HepG2 (cell line): Measurements from ENCODE around the gene ZNF655. TPM values are rescaled to one million over a fixed set of nuclear protein-coding genes. Genes with fewer than 3 reads are reported as not detected.

Source experiments
- HNRNPLL ChIP-seq: fragments of 200-400 bp; formaldehyde crosslinking; IDR thresholded peaks from 2 replicates; pipeline ENCODE4 v1.6.1; 2017; ENCODE audit warnings: mild to moderate bottlenecking, low read depth, low read length; ENCODE audit not compliant: poor library complexity, severe bottlenecking
- KDM5B ChIP-seq: sonication (generic); formaldehyde crosslinking; IDR thresholded peaks from 2 replicates; pipeline ENCODE4 v1.4.0; 2020; ENCODE audit warnings: missing genetic modification reagents, mild to moderate bottlenecking, borderline replicate concordance
- MAX ChIP-seq: IDR thresholded peaks from 2 replicates; pipeline ENCODE4 v1.6.1; 2012; ENCODE audit warnings: inconsistent platforms
- MYC ChIP-seq: sonication (generic); formaldehyde crosslinking; IDR thresholded peaks from 2 replicates; pipeline ENCODE4 v1.9.0; 2021; ENCODE audit warnings: missing genetic modification reagents, borderline replicate concordance
- PHB2 ChIP-seq: fragments of 450-650 bp; IDR thresholded peaks from 2 replicates; pipeline ENCODE4 v1.6.1; 2018; ENCODE audit not compliant: partially characterized antibody
- RAD21 ChIP-seq: fragments of 450-650 bp; formaldehyde crosslinking; IDR thresholded peaks from 2 replicates; pipeline ENCODE4 v1.5.0; 2020; ENCODE audit warnings: mild to moderate bottlenecking
- SAFB2 ChIP-seq: sonication (generic); formaldehyde crosslinking; IDR thresholded peaks from 2 replicates; pipeline ENCODE4 v1.5.1; 2020; ENCODE audit warnings: missing genetic modification reagents, low read depth, mild to moderate bottlenecking, borderline replicate concordance
- SALL1 ChIP-seq: sonication (generic); formaldehyde crosslinking; IDR thresholded peaks from 2 replicates; pipeline ENCODE4 v1.8.0; 2022; ENCODE audit warnings: mild to moderate bottlenecking, missing genetic modification reagents
- TARDBP ChIP-seq: sonication (generic); formaldehyde crosslinking; IDR thresholded peaks from 2 replicates; pipeline ENCODE4 v1.8.0; 2022; ENCODE audit warnings: mild to moderate bottlenecking, missing genetic modification reagents
- TBX2 ChIP-seq: sonication (generic); formaldehyde crosslinking; IDR thresholded peaks from 2 replicates; pipeline ENCODE4 v1.5.0; 2020; ENCODE audit warnings: missing genetic modification reagents, mild to moderate bottlenecking, borderline replicate concordance
- ZBTB20 ChIP-seq: sonication (generic); formaldehyde crosslinking; IDR thresholded peaks from 2 replicates; pipeline ENCODE4 v1.8.1; 2023; ENCODE audit warnings: missing genetic modification reagents, low read depth, mild to moderate bottlenecking, borderline replicate concordance
- ZFX ChIP-seq: sonication (generic); formaldehyde crosslinking; IDR thresholded peaks from 2 replicates; pipeline ENCODE4 v1.4.0; 2020; ENCODE audit warnings: mild to moderate bottlenecking, low read depth, missing genetic modification reagents, moderate library complexity
- ZNF24 ChIP-seq: fragments of 450-650 bp; IDR thresholded peaks from 2 replicates; pipeline ENCODE4 v1.6.1; 2017; ENCODE audit warnings: antibody characterized with exemption, mild to moderate bottlenecking
- ZNF431 ChIP-seq: sonication (generic); formaldehyde crosslinking; IDR thresholded peaks from 2 replicates; pipeline ENCODE4 v1.9.0; 2022; ENCODE audit warnings: missing genetic modification reagents, low read depth, mild to moderate bottlenecking, borderline replicate concordance
- ZNF512B ChIP-seq: sonication (generic); formaldehyde crosslinking; IDR thresholded peaks from 2 replicates; pipeline ENCODE4 v1.5.1; 2020; ENCODE audit warnings: missing genetic modification reagents, mild to moderate bottlenecking, borderline replicate concordance
- ZNF563 ChIP-seq: sonication (generic); formaldehyde crosslinking; IDR thresholded peaks from 2 replicates; pipeline ENCODE4 v1.8.0; 2022; ENCODE audit warnings: mild to moderate bottlenecking, moderate library complexity, missing genetic modification reagents
- ZNF605 ChIP-seq: sonication (generic); formaldehyde crosslinking; IDR thresholded peaks from 2 replicates; pipeline ENCODE4 v1.8.0; 2022; ENCODE audit warnings: mild to moderate bottlenecking, missing genetic modification reagents
- ZNF672 ChIP-seq: sonication (generic); formaldehyde crosslinking; IDR thresholded peaks from 2 replicates; pipeline ENCODE4 v1.8.1; 2022; ENCODE audit warnings: missing genetic modification reagents
- ZNF768 ChIP-seq: sonication (generic); formaldehyde crosslinking; IDR thresholded peaks from 2 replicates; pipeline ENCODE4 v1.4.0; 2020; ENCODE audit warnings: missing genetic modification reagents
- polyA plus RNA-seq, 8 experiments: library from polyadenylated mRNA; depleted of rRNA in 3 of 8; stranded (reverse) in 7 of 8; unstranded in 1 of 8; fragments of >200 nt; fragmentation: Illumina TruSeq in 4 of 8; extraction: Trizol in 4 of 8; gene quantifications; 2 replicates each; pipeline versions ENCODE4 v1.2.1 to v1.2.3, GENCODE V29; 2011 to 2016; ENCODE audit warnings: low read depth in 4 of 8, missing spikeins in 1 of 8, mixed read lengths in 1 of 8; ENCODE audit not compliant: insufficient read depth in 1 of 8
- total RNA-seq, 5 experiments: library from RNA; depleted of rRNA; stranded (reverse); fragments of >200 nt; fragmentation: Illumina TruSeq; extraction: Trizol; gene quantifications; 2 replicates each; pipeline ENCODE4 v1.2.3, GENCODE V29; 2016; ENCODE audit warnings: low read depth in 1 of 5
- TF ChIP-seq, protein P1 (sequence below): sonication (generic); formaldehyde crosslinking; IDR thresholded peaks from 2 replicates; pipeline ENCODE4 v1.5.1; 2020; ENCODE audit warnings: mild to moderate bottlenecking, missing genetic modification reagents, moderate library complexity
- TF ChIP-seq, protein P2 (sequence below): sonication (generic); formaldehyde crosslinking; IDR thresholded peaks from 2 replicates; pipeline ENCODE4 v1.4.0; 2020; ENCODE audit warnings: missing genetic modification reagents

Gene ZNF655
- total and polyA plus RNA-seq, 2 of the 13 experiments (the other 11 are each of a cell fraction or from before 2014, with no cell fraction given), result 53.4 to 75.6 TPM

DNA sequence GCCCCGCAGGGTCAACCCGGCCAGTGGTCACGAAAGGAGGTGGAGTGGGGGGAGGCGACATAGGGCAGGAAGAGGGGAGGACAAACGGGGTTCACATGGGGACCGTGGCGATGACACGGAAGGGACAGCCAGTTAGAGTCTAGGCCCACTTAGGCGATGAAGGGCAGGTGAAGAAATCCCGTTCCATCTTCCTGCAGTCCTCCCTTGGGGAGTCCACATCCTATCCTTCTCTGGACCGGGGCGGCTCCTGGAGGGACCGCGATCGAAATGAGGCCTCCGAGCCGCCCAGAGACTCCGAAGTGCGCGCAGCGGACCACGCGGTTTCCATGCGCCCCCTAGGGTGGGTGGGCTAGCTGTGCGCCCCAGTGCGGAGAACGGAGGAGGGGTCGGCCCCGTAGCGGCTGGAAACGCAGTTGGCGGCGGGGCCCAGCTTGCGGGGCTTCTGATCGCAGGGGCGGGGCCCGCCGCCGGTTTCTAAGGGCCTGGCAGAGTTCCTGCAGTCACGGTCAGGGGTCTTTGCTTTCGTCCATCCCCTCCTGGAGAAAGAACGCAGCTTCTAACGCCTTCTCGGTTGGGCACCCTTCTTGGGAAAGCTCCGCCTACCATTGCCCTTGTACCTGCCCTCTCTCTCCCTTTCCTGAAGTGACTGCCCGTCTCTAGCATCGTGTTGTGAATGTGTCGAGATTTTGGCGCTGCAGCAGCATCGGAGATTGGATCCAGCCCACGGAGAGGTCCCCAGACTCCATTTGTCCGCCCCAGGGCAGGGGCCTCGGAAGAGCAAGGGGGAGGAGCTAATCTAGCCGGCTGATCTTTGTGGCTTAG is 21.7 kb downstream of the ZNF655 start (continued):
- TF ChIP-seq SALL1 (peak; percentile 35; the same call in 1 of the 2 replicates), MYC (CRISPR knock-in tag) (peak; percentile 76), ZFX (CRISPR knock-in tag) (peak; percentile 34), ZNF605 (no peak), ZNF563 (CRISPR knock-in tag) (no peak), RAD21 (CRISPR knock-in tag) (peak; percentile 21; the same call in 1 of the 2 replicates), ZNF672 (no peak), ZNF512B (no peak), MAX (peak; percentile 63), ZNF768 (CRISPR knock-in tag) (peak; percentile 86; the same call in 1 of the 2 replicates), TARDBP (no peak), ZBTB20 (CRISPR knock-in tag) (no peak), PHB2 (no peak), HNRNPLL (peak; percentile 75), SAFB2 (CRISPR knock-in tag) (no peak), ZNF24 (no peak), ZNF431 (CRISPR knock-in tag) (no peak), TBX2 (CRISPR knock-in tag) (peak; percentile 15; the same call in 1 of the 2 replicates), KDM5B (CRISPR knock-in tag) (0 out of 2 replicates have a peak, but pooled peaks have one; percentile 58)
- TF ChIP-seq, protein P1, sequence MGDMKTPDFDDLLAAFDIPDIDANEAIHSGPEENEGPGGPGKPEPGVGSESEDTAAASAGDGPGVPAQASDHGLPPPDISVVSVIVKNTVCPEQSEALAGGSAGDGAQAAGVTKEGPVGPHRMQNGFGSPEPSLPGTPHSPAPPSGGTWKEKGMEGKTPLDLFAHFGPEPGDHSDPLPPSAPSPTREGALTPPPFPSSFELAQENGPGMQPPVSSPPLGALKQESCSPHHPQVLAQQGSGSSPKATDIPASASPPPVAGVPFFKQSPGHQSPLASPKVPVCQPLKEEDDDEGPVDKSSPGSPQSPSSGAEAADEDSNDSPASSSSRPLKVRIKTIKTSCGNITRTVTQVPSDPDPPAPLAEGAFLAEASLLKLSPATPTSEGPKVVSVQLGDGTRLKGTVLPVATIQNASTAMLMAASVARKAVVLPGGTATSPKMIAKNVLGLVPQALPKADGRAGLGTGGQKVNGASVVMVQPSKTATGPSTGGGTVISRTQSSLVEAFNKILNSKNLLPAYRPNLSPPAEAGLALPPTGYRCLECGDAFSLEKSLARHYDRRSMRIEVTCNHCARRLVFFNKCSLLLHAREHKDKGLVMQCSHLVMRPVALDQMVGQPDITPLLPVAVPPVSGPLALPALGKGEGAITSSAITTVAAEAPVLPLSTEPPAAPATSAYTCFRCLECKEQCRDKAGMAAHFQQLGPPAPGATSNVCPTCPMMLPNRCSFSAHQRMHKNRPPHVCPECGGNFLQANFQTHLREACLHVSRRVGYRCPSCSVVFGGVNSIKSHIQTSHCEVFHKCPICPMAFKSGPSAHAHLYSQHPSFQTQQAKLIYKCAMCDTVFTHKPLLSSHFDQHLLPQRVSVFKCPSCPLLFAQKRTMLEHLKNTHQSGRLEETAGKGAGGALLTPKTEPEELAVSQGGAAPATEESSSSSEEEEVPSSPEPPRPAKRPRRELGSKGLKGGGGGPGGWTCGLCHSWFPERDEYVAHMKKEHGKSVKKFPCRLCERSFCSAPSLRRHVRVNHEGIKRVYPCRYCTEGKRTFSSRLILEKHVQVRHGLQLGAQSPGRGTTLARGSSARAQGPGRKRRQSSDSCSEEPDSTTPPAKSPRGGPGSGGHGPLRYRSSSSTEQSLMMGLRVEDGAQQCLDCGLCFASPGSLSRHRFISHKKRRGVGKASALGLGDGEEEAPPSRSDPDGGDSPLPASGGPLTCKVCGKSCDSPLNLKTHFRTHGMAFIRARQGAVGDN (CRISPR knock-in tag), result peak; percentile 79
- TF ChIP-seq, protein P2, sequence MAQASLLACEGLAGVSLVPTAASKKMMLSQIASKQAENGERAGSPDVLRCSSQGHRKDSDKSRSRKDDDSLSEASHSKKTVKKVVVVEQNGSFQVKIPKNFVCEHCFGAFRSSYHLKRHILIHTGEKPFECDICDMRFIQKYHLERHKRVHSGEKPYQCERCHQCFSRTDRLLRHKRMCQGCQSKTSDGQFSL, result no peak
